Airway epithelial cell (primary cell): ENCODE results near the gene NDC80. TPM values are rescaled to one million over a fixed set of nuclear protein-coding genes. Genes with fewer than 3 reads are reported as not detected.

ENCODE experiments used
- total RNA-seq: library from RNA; depleted of rRNA; stranded (reverse); fragments of >200 nt; gene quantifications from 2 replicates; pipeline ENCODE4 v1.2.3, GENCODE V29; 2015

The NDC80 gene
- total RNA-seq = 13.1 and 13.9 TPM in 2 replicates

GRCh38 chr18:2571200-2572170 is at the start of gene NDC80, which contains the start of gene METTL4:
NDC80 (plus strand) TSS chr18:2571557; CDS start chr18:2572986, 1,429 bp downstream.
METTL4 (minus strand) TSS chr18:2571505; CDS start chr18:2567216, 4,289 bp downstream.

GRCh38 chr18:2655178-2655953 is 84.0 kb downstream of the NDC80 start, which contains the start of gene SMCHD1:
SMCHD1 (plus strand) TSS chr18:2655726; CDS start chr18:2656076, 350 bp downstream.

Other genes with a start within 250 kb of the NDC80 start
- 2.0 and 3.1 TPM in 2 replicates for gene METTL4, start 52 bp upstream of the NDC80 start, total RNA-seq
- 15.0 and 24.1 TPM in 2 replicates for gene SMCHD1, start 84.2 kb downstream of the NDC80 start, total RNA-seq